Measurements from ENCODE around the gene ERBB3.

ERBB3 gene

DNA sequence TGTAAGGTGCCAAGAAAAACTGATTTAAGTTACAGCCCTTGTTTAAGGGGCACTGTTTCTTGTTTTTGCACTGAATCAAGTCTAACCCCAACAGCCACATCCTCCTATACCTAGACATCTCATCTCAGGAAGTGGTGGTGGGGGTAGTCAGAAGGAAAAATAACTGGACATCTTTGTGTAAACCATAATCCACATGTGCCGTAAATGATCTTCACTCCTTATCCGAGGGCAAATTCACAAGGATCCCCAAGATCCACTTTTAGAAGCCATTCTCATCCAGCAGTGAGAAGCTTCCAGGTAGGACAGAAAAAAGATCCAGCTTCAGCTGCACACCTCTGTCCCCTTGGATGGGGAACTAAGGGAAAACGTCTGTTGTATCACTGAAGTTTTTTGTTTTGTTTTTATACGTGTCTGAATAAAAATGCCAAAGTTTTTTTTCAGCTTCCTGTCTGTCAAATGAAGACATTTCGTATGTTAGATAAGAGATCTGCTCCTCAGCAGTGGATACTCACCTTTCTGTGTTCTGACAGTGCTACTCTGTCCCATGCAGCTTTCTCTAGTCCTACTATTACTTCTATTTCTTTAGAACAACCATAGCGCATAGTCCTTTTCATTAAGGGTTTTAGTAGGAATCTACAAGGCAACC, 23.2 kb downstream of the ERBB3 start:
- TF ChIP-seq, protein P1, sequence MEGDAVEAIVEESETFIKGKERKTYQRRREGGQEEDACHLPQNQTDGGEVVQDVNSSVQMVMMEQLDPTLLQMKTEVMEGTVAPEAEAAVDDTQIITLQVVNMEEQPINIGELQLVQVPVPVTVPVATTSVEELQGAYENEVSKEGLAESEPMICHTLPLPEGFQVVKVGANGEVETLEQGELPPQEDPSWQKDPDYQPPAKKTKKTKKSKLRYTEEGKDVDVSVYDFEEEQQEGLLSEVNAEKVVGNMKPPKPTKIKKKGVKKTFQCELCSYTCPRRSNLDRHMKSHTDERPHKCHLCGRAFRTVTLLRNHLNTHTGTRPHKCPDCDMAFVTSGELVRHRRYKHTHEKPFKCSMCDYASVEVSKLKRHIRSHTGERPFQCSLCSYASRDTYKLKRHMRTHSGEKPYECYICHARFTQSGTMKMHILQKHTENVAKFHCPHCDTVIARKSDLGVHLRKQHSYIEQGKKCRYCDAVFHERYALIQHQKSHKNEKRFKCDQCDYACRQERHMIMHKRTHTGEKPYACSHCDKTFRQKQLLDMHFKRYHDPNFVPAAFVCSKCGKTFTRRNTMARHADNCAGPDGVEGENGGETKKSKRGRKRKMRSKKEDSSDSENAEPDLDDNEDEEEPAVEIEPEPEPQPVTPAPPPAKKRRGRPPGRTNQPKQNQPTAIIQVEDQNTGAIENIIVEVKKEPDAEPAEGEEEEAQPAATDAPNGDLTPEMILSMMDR (IDR thresholded peaks at IDR 0.05; ENCODE audit: extremely low read depth, insufficient read depth, missing control alignments): no peak
- DNase-seq (ENCODE audit: low spot score): no peak
- in situ Hi-C loops (cut with MboI; ENCODE audit: low pct_unique_long_range_greater_than_20kb, low sequenced_read_pairs, unreplicated experiment): no loop called here

DNA sequence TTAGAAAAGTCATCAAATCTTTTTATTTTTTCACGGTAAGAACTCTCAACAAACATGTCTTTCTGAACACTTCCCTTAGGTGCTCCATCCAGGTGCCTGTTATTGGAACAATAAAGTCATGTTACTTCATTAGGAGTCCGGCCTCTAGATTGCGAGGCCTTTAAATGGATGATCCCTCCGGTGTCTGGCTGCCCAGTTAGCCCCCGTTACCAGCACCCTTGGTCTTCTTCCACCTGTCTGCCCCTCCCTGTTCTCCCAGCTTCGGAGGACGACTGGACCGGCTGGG, 23.8 kb downstream of the ERBB3 start:
- in situ Hi-C loops (cut with MboI; ENCODE audit: low pct_unique_long_range_greater_than_20kb, low sequenced_read_pairs, unreplicated experiment): no loop called here
- no peak for DNase-seq (ENCODE audit: low spot score)
- TF ChIP-seq, protein P1 (IDR thresholded peaks at IDR 0.05; ENCODE audit: extremely low read depth, insufficient read depth, missing control alignments): no peak

DNA sequence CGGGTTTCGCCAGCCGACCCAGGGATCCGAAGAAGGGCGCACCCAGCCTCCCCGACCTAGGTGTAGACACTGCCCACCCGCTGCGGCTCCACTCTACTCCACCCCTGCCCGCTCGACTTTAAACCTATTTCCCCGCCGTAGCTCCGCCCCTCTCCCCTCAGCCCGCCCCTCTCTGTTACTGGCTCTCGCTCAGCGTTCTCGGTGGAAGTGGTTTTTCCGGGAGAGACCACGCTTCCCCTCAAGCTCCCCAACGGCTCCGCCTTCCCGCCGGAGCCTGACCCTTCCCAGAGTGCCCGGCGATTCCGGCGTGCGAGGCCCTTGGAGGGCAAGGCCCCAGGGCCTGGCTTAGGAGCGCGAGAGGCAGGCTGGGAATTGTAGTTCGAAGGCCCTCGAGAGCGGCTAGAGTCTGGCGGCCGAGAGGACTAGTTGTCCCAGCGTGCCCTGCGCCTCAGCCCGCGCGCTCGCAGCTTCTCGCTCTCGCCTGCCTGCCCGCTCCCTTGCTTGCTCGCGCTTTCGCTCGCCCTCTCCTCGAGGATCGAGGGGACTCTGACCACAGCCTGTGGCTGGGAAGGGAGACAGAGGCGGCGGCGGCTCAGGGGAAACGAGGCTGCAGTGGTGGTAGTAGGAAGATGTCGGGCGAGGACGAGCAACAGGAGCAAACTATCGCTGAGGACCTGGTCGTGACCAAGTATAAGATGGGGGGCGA, 24.3 kb downstream of the ERBB3 start, which contains the start of gene PA2G4:
Gene PA2G4, plus strand, starts transcription at position 451 of the 706 bp plus-strand sequence. Its CDS starts 179 bp downstream, at position 630.
- peak; percentile 95 for DNase-seq (ENCODE audit: low spot score)
- TF ChIP-seq, protein P1 (IDR thresholded peaks at IDR 0.05; ENCODE audit: extremely low read depth, insufficient read depth, missing control alignments): no peak
- in situ Hi-C loops (cut with MboI; ENCODE audit: low pct_unique_long_range_greater_than_20kb, low sequenced_read_pairs, unreplicated experiment): no loop called here

DNA sequence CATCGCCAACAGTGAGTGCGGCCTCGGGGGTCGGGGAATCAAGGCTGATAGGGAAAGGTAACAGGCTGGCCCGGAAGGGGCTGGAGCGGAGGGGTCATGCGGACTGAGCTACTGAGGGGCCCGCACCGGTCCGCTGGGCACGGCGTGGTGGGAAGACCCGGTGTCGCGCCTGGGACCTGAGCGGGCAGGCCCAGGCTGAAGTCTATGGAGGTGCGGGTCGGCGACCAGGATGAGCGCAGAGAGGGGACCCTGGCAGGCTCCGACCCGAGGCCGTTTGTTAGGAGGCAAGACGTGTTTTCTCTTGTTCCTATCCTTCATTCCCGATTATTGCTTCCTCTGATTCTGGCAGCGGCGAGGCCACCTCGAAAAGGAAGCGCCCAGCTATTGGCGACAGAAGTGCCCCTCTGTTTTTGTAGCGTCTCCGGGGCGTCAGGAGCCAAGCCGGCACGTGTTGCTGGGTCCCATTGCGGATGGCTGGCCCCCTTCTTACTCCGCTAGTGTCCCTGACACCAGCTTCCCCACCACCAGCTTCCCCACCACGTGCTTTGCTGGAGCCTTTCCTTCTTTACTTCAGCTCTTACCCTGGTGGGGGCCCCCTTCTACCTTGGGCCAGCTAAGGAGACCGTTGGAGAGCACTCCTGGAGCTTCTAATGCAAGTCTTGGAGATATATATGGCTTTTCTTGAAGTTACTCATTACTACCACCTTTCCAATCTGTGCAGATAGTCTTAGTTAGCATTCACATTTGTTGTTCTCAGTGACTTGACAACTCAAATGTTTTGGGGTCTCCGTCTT, 25.0 kb downstream of the ERBB3 start:
- in situ Hi-C loops (cut with MboI; ENCODE audit: low pct_unique_long_range_greater_than_20kb, low sequenced_read_pairs, unreplicated experiment): no loop called here
- TF ChIP-seq, protein P1 (IDR thresholded peaks at IDR 0.05; ENCODE audit: extremely low read depth, insufficient read depth, missing control alignments): no peak
- no peak for DNase-seq (ENCODE audit: low spot score)

DNA sequence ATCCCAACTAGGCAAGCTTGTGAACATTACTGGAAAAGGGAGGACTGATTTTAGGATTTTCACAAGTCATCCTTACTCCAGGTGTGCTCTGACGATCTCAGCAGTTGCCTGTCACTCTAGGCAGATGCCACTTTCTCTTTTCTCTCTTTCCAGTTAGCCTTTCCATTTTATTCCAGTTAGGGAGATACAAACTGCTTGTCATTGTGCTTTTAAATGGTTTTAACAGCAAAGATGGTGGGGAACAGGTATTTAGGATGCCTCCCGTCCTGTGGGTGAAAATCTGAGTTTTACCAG, 25.6 kb downstream of the ERBB3 start:
- in situ Hi-C loops (cut with MboI; ENCODE audit: low pct_unique_long_range_greater_than_20kb, low sequenced_read_pairs, unreplicated experiment): no loop called here
- TF ChIP-seq, protein P1 (IDR thresholded peaks at IDR 0.05; ENCODE audit: extremely low read depth, insufficient read depth, missing control alignments): no peak
- DNase-seq (ENCODE audit: low spot score): no peak

DNA sequence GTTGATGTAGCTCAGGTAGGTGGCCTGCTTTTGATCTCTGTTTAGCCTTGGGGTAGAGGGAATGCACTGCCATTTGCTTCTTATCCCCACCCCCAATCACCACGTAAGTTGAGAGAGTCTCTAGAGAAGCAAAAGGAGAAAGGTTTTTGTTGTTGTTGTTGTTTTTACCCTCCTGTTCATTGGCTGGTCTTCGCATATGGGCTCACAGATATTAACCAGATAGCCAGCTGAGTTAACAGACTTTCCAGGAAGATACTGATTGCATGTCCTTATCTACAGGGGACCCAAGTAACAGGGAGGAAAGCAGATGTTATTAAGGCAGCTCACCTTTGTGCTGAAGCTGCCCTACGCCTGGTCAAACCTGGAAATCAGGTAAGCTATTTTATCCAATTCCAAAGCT, 27.3 kb downstream of the ERBB3 start:
- in situ Hi-C loops (cut with MboI; ENCODE audit: low pct_unique_long_range_greater_than_20kb, low sequenced_read_pairs, unreplicated experiment): no loop called here
- DNase-seq (ENCODE audit: low spot score): no peak
- TF ChIP-seq, protein P1 (IDR thresholded peaks at IDR 0.05; ENCODE audit: extremely low read depth, insufficient read depth, missing control alignments): no peak

Data from GM13977 (cell line).